Cardiac muscle cell (in vitro differentiated cells and primary cell): ENCODE measurements around the gene TAAR2. TPM values are rescaled to one million over a fixed set of nuclear protein-coding genes. Genes with fewer than 3 reads are reported as not detected.

ENCODE experiments used
- DNase-seq, 2 donors: peaks; one replicate each; pipeline versions ENCODE4 v3.0.0 to v3.0.0-alpha.2; 2010 to 2017; ENCODE audit warnings: low read depth in 1 of 2, low spot score in 1 of 2
- H3K27ac ChIP-seq: fragments of 200-600 bp; sonication (generic); 2 replicates; pipeline ENCODE4 v1.5.1; 2016
- H3K27me3 ChIP-seq: fragments of 200-600 bp; sonication (generic); 2 replicates; pipeline ENCODE4 v1.6.0; 2016; ENCODE audit warnings: control low read depth
- H3K36me3 ChIP-seq: fragments of 200-600 bp; sonication (generic); 2 replicates; pipeline ENCODE4 v1.5.1; 2016; ENCODE audit warnings: control low read depth
- H3K4me1 ChIP-seq: fragments of 200-600 bp; sonication (generic); 2 replicates; pipeline ENCODE4 v1.8.1; 2017; ENCODE audit warnings: low read depth, mild to moderate bottlenecking, mixed run types
- H3K4me3 ChIP-seq: fragments of 200-600 bp; sonication (generic); 2 replicates; pipeline ENCODE4 v1.5.1; 2016; ENCODE audit warnings: mild to moderate bottlenecking
- H3K9me3 ChIP-seq: fragments of 200-600 bp; sonication (generic); 2 replicates; pipeline ENCODE4 v1.5.1; 2017; ENCODE audit warnings: low read depth, mild to moderate bottlenecking, control low read depth
- polyA plus RNA-seq: library from polyadenylated mRNA; unstranded; fragments of >200 nt; fragmentation: Nextera tagmentation; extraction: Ambion mirVana; gene quantifications from 2 replicates; pipeline ENCODE4 v1.2.1, GENCODE V29; 2016
- total RNA-seq: library from RNA; depleted of rRNA; stranded (reverse); fragments of >200 nt; gene quantifications from 2 replicates; pipeline ENCODE4 v1.2.3, GENCODE V29; 2016
- TF ChIP-seq, protein P1 (sequence below): IDR thresholded peaks from 2 replicates; pipeline ENCODE4 v1.5.1; 2012; ENCODE audit warnings: low read depth, mild to moderate bottlenecking, low read length

Gene TAAR2
- total and polyA plus RNA-seq, 2 experiments from 2014 or later = not detected

DNA sequence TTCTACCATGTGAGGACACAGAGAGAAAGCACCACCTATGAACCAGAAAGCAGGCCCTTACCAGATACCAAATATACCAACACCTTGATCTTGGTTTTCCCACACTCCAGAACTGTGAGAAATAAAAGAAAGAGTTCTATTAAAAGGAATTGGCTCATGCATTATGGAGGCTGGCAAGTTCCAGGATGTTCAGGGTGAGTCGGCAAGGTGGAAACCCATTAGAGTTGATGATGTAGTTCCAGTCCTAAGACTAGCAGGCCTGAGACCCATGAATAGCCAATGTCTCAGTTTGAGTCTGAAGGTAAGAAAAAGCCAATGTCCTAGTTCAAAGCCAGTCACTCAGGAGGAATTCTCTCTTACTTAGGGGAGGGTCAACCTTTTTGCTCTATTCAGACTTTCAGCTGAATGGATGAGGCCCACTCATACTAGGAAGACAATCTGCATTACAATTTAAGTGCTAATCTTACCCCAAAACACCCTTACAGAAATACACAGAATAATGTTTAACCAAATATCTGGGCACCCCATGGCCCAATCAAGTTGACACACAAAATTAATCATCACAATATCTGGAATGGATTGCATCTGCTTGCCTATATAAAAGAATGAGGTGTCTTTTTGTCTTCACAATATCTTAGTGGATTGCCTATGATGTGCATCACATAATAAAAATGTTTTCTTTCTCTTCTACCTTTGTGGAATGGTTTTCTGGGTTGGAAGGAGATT is 40.4 kb upstream of the TAAR2 start:
- Histone ChIP-seq H3K27me3 (no peaks in the 10 kb centered on the region), H3K4me1 (no peaks in the 10 kb centered on the region), H3K9me3 (no peaks in the 10 kb centered on the region), H3K4me3 (no peak overlapping the region), H3K27ac (no peak overlapping the region), H3K36me3 (no peaks in the 10 kb centered on the region)
- DNase-seq = no peak
- TF ChIP-seq, protein P1, sequence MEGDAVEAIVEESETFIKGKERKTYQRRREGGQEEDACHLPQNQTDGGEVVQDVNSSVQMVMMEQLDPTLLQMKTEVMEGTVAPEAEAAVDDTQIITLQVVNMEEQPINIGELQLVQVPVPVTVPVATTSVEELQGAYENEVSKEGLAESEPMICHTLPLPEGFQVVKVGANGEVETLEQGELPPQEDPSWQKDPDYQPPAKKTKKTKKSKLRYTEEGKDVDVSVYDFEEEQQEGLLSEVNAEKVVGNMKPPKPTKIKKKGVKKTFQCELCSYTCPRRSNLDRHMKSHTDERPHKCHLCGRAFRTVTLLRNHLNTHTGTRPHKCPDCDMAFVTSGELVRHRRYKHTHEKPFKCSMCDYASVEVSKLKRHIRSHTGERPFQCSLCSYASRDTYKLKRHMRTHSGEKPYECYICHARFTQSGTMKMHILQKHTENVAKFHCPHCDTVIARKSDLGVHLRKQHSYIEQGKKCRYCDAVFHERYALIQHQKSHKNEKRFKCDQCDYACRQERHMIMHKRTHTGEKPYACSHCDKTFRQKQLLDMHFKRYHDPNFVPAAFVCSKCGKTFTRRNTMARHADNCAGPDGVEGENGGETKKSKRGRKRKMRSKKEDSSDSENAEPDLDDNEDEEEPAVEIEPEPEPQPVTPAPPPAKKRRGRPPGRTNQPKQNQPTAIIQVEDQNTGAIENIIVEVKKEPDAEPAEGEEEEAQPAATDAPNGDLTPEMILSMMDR = no peak

DNA sequence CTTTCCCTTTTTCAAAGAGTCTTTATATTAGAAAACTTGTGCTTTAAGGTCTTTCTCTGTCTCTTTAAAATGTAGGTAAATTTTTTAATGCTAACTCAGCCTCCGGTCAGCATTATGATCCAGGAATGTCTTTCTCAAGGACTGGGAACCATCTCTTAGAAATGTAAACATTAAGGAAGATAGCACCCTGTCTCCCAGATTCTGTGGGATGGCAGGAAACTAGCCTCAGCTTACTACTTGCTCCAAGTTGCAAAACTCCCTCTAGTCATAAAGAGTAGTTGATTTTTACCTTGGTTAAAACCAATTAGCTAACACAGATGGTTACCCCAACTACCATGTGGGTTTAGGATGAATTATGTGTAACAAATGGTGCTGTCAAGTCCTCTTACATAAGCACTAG is 39.6 kb upstream of the TAAR2 start:
- H3K4me1 ChIP-seq = no peaks in the 10 kb centered on the region
- H3K27ac ChIP-seq = no peak overlapping the region
- no peaks in the 10 kb centered on the region for H3K9me3 ChIP-seq
- H3K36me3 ChIP-seq = no peaks in the 10 kb centered on the region
- no peaks in the 10 kb centered on the region for H3K27me3 ChIP-seq
- no peak overlapping the region for H3K4me3 ChIP-seq
- DNase-seq = no peak
- TF ChIP-seq, protein P1 = no peak

DNA sequence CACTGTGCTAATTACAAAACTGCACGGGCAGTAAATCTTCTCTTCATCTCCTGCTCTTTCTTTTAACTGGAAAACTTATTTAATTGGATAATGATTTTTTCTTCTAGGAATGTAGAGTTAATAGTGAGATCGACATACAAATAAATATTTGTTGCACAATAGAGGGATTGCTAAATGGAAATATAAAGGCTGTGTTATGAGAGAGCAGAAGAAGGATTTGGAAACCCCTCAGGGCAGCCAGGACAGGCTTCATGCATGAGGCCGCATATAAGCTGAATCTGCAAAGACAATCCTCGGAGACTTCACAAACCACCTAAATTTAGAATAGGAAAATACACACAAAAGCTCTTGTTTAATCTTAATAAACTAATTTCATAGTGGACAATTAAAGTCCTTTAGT is 37.8 kb upstream of the TAAR2 start:
- no peak for DNase-seq
- H3K4me1 ChIP-seq = no peaks in the 10 kb centered on the region
- H3K27ac ChIP-seq = no peak overlapping the region
- H3K4me3 ChIP-seq = no peak overlapping the region
- no peaks in the 10 kb centered on the region for H3K27me3 ChIP-seq
- no peaks in the 10 kb centered on the region for H3K9me3 ChIP-seq
- H3K36me3 ChIP-seq = no peaks in the 10 kb centered on the region
- TF ChIP-seq, protein P1 = no peak

DNA sequence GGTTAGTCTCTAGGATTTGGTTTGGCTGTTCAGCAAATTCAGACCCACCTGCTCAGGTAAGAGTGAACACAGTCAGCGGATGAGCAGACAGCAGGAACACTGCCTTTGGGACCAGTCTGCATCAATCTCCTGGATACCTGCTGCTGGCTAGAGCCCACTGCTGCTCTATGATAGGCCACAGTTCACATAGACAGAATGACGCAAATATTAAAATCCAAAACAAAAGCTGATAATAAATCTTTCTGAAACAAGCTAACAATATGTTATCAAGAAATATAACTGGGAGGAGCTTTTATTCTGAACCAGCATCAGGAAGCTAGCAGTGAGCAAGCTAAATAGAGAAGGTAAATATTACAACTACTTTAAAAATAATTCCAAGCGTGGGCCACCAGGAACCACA is 35.0 kb upstream of the TAAR2 start, which contains the start of gene TAAR1:
Gene TAAR1, minus strand, starts transcription at position 101 of the 400 bp plus-strand sequence. CDS start 13,179 bp downstream, outside the sequence.
- no peak within 1 kb of the TSS for H3K4me3 ChIP-seq
- H3K36me3 ChIP-seq = no peaks in the 10 kb centered on the region
- H3K9me3 ChIP-seq = no peaks in the 10 kb centered on the region
- TF ChIP-seq, protein P1 = no peak
- no peak for DNase-seq
- no peak within 1 kb of the TSS for H3K27ac ChIP-seq
- no peaks in the 10 kb centered on the region for H3K4me1 ChIP-seq
- no peaks in the 10 kb centered on the region for H3K27me3 ChIP-seq

DNA sequence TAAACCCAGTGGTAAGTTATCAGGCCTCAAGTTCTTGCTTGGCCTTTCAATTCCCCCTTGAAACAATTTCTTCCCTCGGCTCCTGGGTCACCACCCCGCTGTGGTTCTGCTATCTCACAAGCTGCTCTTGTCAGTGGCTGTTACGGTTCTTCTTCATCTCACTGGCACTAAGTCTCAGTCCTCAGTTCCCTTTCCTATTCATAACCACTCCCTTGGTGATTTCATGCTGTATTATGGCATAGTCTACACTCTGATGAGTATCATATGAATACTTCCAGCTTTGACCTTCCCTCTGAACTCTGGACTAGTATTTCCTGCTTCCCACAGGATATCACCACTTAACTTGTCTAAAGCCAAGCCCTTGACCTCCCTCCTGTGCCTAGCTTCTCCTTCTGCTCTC is 27.0 kb upstream of the TAAR2 start:
- no peaks in the 10 kb centered on the region for H3K9me3 ChIP-seq
- no peaks in the 10 kb centered on the region for H3K36me3 ChIP-seq
- TF ChIP-seq, protein P1 = no peak
- no peak for DNase-seq
- H3K4me1 ChIP-seq = no peaks in the 10 kb centered on the region
- H3K27ac ChIP-seq = no peak overlapping the region
- H3K4me3 ChIP-seq = no peak overlapping the region
- H3K27me3 ChIP-seq = no peaks in the 10 kb centered on the region
